HS-5 (cell line): ENCODE measurements around the gene TPM3.
"Not testable (repeated sequence)": the region's sequence is repeated elsewhere in the genome, so short reads cannot be mapped to it uniquely, and the experiment has no call there.

Source experiments
- DNase-seq: peaks from one replicate; pipeline ENCODE4 v3.0.0-alpha.2; 2012; ENCODE audit warnings: low read depth

Gene TPM3

GRCh38 chr1:154205778-154206177 lies 13.9 kb upstream of the TPM3 start:
- DNase-seq, result not testable (repeated sequence)

GRCh38 chr1:154199563-154199879 lies 7.6 kb upstream of the TPM3 start:
- DNase-seq, result no peak

GRCh38 chr1:154198756-154199562 lies 7.1 kb upstream of the TPM3 start:
- no peak for DNase-seq

DNA sequence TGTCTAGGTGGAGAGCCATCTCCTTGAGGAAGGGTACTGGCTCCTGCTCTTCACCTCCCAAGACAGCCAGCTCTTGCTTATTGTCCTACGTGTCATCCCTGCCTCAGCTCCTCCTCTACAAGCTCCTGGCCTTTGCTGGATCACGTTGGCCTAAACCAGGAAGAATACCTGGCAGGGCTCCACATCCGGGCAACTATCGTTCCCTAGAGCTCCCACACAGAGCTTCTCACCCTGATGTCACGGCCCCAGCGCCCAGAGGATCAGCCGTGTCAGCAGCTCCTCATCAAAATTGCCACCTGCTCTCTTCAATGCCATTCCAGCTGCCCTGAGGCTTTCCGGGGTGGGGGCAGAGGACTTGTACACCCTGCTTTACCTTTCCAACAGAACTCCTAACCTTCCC lies 1.9 kb upstream of the TPM3 start:
- no peak for DNase-seq

- DNase-seq, result no peak
Measured at GRCh38 chr1:154192476-154192875, 576 bp upstream of the TPM3 start.

GRCh38 chr1:154190550-154190949 lies 1.4 kb downstream of the TPM3 start:
- no peak for DNase-seq

DNA sequence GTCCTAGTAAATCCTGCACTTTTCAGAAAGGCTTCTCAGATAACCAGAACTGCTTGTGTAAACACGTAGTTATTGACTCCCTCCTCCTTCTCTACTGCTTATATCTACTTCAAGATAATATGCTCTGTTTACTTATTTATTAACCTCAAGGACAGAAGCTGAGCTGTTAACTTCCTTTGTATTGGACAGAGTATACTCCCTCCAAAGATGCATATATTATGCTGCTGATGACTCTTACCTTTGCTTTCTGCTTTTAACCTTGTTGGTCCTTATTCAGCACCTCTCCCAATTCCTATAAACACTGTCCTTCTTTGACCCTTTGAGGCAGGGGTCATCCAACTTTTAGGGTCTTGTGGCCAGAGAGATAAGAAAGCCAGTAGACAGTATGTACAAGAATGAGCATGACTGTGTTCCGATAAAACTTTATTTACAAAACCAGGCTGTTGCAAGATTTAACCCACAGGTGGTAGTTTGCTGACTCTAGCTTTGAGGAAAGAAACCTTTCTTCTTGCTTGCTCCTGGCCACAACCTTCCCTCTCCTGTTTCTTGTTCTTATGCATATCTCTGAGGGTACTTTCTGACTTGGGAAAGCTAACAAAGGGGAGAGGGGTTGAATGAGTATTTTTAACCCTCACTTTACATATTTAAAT lies 4.9 kb downstream of the TPM3 start:
- no peak for DNase-seq

DNA sequence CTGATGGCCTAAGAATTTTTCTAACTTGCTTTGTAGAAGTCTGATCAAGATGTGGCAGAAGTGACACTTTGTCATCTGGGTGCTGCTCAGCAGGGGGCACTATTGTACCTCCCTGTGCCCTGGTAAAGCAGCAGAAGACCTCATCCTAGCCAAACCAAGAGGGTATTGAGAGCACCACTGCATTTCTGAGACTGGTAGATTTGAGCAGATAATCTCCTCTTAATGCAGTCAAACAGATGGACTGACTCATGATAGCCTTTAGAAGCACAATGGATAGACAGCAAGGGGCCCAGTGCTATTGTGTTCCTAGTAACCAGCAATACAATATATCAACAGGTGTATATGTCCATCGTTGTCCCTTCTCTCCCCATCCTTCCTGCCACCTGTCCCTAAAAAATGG lies 5.7 kb downstream of the TPM3 start:
- DNase-seq, result no peak

- peak; percentile 86 for DNase-seq
Measured at GRCh38 chr1:154183046-154183915, 8.6 kb downstream of the TPM3 start.

GRCh38 chr1:154182344-154183045 lies 9.4 kb downstream of the TPM3 start:
- peak; percentile 56 for DNase-seq

DNA sequence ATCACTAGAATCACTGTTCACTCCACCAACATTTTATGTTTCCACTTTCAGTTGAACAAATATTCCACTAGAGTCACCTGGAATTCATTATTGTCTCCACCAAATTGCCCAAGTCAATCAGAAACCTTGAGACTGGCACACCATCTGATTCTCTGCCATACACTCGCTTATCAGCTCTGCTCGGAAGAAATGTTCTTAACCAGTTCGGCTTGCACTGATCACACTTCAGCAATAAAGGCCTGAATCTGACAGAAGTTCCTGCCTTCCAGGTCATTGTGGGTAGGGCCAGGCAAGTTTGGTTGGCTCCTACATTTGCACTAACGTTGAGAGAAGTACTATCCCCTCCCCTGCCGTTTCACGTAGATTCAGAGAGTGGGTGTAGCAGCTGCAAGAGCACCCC lies 10.0 kb downstream of the TPM3 start:
- DNase-seq, result no peak

GRCh38 chr1:154179946-154180687 lies 11.8 kb downstream of the TPM3 start:
- no peak for DNase-seq

DNA sequence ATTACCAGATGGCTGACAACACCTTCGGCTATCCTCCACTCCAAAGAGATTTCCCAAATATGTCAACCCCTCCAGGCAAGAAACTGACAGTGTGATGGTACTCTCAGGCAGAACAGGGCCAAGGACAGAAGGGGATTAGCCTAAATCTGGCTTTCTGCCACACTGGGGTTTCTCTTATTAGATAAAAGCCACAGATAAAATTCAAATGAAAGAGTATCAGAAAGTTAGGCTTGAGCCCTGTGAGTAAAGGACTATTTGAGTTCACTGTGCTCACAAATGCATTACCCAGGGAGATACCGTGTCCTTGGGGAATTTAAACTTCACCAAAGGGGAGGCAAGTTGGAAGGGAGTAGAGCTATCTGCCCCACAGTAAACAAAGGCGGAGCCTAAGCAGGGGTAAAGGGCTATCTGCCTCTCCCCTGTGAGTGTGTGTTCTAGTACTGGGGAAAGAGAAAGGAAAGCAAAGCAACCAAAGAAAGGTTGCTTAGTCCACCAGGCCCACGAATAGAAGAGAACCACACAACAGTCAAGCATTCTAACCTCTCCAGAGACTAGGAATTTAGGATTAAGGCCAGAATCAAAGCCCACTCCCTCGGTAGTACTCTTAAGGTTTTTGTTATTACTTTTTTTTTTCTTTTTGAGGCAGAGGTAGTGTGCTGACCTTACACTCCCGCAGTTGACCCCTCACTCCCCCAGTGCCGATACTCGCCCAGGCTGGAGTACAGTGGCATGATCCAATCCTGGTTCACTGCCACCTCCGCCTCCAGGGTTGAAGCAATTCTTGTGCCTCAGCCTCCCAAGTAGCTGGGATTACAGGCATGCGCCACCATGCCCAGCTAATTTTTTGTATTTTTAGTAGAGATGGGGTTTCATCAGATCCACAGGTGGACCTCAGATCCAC lies 12.7 kb downstream of the TPM3 start:
- no peak for DNase-seq

GRCh38 chr1:154178013-154178412 lies 13.9 kb downstream of the TPM3 start:
- no peak for DNase-seq

DNA sequence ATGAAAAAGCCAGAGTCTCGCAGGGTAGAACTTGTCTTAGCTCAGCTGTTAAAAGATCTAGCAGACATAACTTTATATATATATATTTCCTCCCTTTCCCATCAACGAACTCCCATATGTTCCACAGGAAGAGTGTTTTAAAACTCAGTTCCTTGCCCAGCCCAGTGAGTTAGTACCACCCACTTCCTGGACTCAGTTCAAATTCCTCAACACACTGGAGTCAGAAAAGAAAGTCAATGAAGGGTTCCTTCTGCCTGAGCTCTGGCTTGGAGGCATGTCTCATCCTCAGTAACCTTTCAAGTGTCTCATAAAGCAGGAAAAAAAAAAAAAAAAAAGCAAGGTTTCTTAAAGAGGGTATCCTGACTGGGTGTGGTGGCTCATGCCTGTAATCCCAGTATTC lies 15.6 kb downstream of the TPM3 start:
- DNase-seq, result peak; percentile 34

GRCh38 chr1:154174654-154175053 lies 17.2 kb downstream of the TPM3 start:
- no peak for DNase-seq

DNA sequence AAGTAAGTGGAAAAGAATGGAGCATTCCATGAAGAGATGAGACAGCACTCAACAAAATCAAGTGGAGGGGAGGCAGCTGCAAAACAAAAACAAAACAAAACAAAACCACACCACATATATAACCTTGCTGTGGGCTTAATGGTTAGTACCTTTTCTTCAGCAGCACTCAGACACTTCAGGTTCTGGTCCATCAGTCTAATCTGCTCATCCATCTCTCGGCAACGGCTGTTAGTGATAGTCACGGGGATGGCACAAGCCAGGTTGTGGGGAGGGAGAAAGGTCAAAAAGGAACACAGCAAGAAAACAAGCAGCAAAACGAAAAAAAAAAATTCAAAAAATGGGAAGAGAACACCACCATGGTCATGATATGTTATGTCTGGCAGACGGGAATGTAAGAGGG lies 20.0 kb downstream of the TPM3 start:
- no peak for DNase-seq

DNA sequence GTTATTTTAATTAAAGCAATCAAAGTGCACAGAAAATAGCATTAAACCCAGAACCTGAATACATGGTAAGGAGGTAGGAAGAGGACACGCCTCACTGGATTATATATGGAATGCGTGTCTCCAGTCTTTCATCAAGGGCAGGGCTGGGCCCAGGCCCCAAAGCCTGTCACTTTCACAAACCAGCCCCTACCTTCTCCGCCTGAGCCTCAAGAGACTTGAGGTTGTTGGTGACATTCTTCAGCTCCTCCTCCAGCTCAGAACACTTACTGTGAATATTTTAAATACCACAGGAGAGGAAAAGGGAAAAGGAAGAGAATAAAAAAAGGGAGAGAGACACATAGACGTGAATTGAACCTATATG lies 20.7 kb downstream of the TPM3 start:
- DNase-seq, result no peak

DNA sequence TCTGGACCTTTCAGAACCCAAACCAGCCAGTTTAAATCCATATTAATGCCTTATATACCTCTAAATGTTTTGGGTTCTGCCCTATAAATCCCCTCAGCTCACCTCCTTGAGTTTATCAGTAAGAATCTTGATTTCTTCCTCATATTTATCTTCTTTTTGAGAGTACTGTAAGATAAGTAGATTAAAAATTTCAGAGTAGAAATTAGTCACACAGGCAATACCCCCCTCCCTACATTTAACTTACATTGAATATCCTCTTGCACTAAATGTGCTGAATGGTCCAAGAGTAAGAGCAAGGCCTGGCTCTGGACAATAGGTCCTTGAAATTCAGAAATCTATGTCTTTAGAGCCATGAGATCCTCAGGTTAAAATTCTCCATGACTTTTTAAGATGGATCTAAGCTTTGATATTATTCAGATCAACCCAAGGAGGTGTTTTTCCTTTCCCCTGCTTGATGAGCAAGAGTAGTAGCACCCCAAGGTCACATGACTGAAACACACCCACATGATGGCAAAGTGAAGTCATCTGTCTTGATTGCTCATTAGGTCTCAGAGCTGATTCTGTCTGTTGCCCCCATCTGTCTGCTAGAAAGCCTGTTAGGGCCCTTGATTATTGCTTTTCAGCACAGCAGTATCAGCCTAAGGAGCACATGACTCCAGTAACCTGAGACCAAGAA lies 21.2 kb downstream of the TPM3 start:
- DNase-seq, result no peak

DNA sequence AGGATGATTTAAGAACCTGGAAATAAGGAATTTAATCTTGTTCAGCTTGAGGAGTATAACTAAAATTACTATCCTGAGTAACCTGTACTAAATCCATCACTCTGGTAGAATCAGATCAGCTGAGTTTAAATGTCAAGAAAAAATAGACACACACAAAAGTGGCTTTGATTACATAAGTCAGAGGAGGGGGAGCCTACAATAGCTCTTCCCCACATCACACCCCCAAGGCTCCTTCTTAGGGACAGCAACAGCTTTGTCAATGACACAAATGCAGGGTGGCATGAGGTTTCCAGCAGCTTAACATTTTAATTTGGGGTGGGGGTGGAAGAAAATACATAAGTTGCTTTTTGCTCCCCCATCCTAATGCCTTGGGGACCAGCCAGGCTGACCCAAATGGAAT lies 24.4 kb downstream of the TPM3 start:
- no peak for DNase-seq
